T-helper 1 cell (primary cell): ENCODE results near the gene PPIE.
"Not testable (repeated sequence)": the region's sequence is repeated elsewhere in the genome, so short reads cannot be mapped to it uniquely, and the experiment has no call there.

Experiments used
- DNase-seq, 5 donors: peaks; one replicate each; pipeline ENCODE4 v3.0.0-alpha.2; 2012 to 2020

The PPIE gene

GRCh38 chr1:39779821-39780220 lies 41.1 kb downstream of the PPIE start:
- DNase-seq = no peak

GRCh38 chr1:39781349-39781715 lies 42.6 kb downstream of the PPIE start:
- DNase-seq = no peak

GRCh38 chr1:39782103-39782502 lies 43.4 kb downstream of the PPIE start:
- DNase-seq = no peak

GRCh38 chr1:39782685-39783084 lies 44.0 kb downstream of the PPIE start:
- DNase-seq = not testable (repeated sequence)

- not testable (repeated sequence) for DNase-seq
Observed at GRCh38 chr1:39786303-39787107, 47.8 kb downstream of the PPIE start.

- DNase-seq = not testable (repeated sequence)
Observed at GRCh38 chr1:39787108-39787375, 48.4 kb downstream of the PPIE start.

- DNase-seq = no peak
Observed at GRCh38 chr1:39787468-39787867, 48.8 kb downstream of the PPIE start.

GRCh38 chr1:39787964-39788363 lies 49.3 kb downstream of the PPIE start:
- not testable (repeated sequence) for DNase-seq

- no peak for DNase-seq
Observed at GRCh38 chr1:39788426-39788757, 49.7 kb downstream of the PPIE start.

- peak; percentile 18 to 50 (median 42) for DNase-seq
Observed at GRCh38 chr1:39788758-39789570, 50.3 kb downstream of the PPIE start, which contains the start of gene BMP8B. BMP8B (minus strand) TSS chr1:39788865; CDS start chr1:39788485, 380 bp downstream.

- DNase-seq = no peak
Observed at GRCh38 chr1:39789571-39790110, 51.0 kb downstream of the PPIE start.

- no peak for DNase-seq
Observed at GRCh38 chr1:39791838-39792237, 53.2 kb downstream of the PPIE start.

GRCh38 chr1:39795651-39796050 lies 57.0 kb downstream of the PPIE start:
- DNase-seq = no peak

GRCh38 chr1:39798859-39799769 lies 60.4 kb downstream of the PPIE start:
- DNase-seq = peak; percentile 76 to 93 (median 85)

GRCh38 chr1:39799770-39800470 lies 61.2 kb downstream of the PPIE start:
- peak; percentile 40 to 64 (median 46) for DNase-seq

GRCh38 chr1:39800471-39800835 lies 61.8 kb downstream of the PPIE start:
- DNase-seq = no peak

GRCh38 chr1:39802496-39803260 lies 64.0 kb downstream of the PPIE start:
- no peak for DNase-seq

- no peak for DNase-seq
Observed at GRCh38 chr1:39805385-39805784, 66.7 kb downstream of the PPIE start.

GRCh38 chr1:39808784-39809517 lies 70.3 kb downstream of the PPIE start:
- no peak for DNase-seq

GRCh38 chr1:39812913-39813312 lies 74.2 kb downstream of the PPIE start:
- no peak for DNase-seq
